Lower leg skin (tissue), 4 donors: ENCODE measurements around the gene EPB41. TPM values are rescaled to one million over a fixed set of nuclear protein-coding genes. Genes with fewer than 3 reads are reported as not detected.

Experiments used
- DNase-seq, 2 donors: peaks; one replicate each; pipeline ENCODE4 v3.0.0-alpha.2; 2019; ENCODE audit warnings: low spot score in 2 of 2
- H3K4me3 ChIP-seq: fragments of 200-600 bp; sonication (generic); 2 replicates; pipeline ENCODE4 v1.5.1; 2017; ENCODE audit warnings: mild to moderate bottlenecking, low read depth; ENCODE audit not compliant: poor library complexity, severe bottlenecking
- CTCF ChIP-seq, 3 donors: fragments of 450-650 bp; IDR thresholded peaks; one replicate each; pipeline ENCODE4 v1.5.1; 2016; ENCODE audit warnings: antibody characterized with exemption in 3 of 3, mild to moderate bottlenecking in 3 of 3, moderate library complexity in 2 of 3
- POLR2A ChIP-seq, 2 donors: fragments of 450-650 bp; IDR thresholded peaks; one replicate each; pipeline ENCODE4 v1.6.1; 2016 to 2017; ENCODE audit warnings: antibody characterized with exemption in 2 of 2, mild to moderate bottlenecking in 1 of 2, moderate library complexity in 1 of 2
- WGBS, 2 donors: methylation state at CpG; one replicate each; pipeline ENCODE4 v1.1.5; 2018; 5-methylcytosine and 5-hydroxymethylcytosine counted together
- intact Hi-C: fragments of 100-400 bp; cut with DNase I; formaldehyde crosslinking; loops from one replicate; pipeline ENCODE4 v1.15.0; 2023; ENCODE audit warnings: low total_unique reads
- total RNA-seq, 4 donors: library from RNA; depleted of rRNA; stranded (reverse); fragments of >200 nt; gene quantifications; one replicate each; pipeline ENCODE4 v1.1.0, GENCODE V29; 2016

EPB41 gene
- total RNA-seq, 4 donors from 2014 or later: 41.1 to 60.2 (median 50.3) TPM

DNA sequence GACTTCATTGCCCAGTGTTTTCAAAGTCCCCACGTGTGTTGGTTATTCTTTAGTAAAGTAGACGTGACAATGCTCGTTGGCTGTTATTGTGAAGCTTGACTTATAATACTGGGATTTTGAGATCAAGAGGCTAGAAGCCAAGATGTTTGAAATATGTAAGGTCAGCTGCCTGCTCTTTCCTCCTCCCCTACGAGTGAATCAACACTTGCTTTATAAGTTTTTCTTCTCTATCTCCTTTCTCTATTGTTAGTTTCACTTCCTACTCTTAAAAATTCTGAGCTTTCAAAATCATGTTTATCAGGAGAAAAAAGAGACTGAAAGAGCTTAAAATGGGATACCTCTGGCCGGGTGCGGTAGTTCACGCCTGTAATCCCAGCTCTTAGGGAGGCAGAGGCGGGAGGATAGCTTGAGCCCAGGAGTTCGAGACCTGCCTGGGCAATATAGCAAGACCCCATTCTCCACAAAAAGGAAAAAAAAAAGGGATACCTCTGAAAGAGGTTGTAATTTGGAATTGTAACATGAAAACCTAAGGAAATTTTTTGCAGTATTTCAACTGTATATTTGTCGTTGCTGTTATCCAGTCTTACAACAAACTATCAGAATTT lies 72.0 kb downstream of the EPB41 start:
- WGBS, 2 donors: 83% methylated on average over 10 of the region's 10 CpGs
- no peak for DNase-seq
- no peak overlapping the region for H3K4me3 ChIP-seq
- TF ChIP-seq POLR2A (IDR thresholded peaks at IDR 0.05) (no peak), CTCF (IDR thresholded peaks at IDR 0.05) (no peak)
- intact Hi-C loops: no loop called here

DNA sequence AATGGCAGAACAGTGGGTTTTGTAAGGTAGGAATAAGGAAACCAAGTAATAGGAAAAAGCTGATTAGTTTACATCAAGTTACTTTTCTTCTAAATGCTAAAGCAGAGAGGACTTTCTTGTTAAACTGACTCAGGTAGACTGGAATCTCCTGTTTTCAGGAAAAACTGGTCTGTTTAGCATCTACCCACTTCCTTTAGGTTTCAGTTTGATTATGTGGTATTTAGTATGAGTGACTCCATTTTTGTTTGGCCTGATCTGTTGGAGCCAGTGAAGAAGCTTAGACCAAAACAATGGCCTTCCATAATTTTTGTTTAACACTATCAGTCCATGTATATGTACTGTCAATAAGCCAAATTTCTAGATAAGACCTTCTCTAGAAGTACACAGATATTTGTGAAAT lies 88.4 kb downstream of the EPB41 start:
- DNase-seq: no peak
- intact Hi-C loops: no loop called here
- no peak for TF ChIP-seq POLR2A (IDR thresholded peaks at IDR 0.05)
- TF ChIP-seq CTCF (IDR thresholded peaks at IDR 0.05): no peak
- no peak overlapping the region for H3K4me3 ChIP-seq

DNA sequence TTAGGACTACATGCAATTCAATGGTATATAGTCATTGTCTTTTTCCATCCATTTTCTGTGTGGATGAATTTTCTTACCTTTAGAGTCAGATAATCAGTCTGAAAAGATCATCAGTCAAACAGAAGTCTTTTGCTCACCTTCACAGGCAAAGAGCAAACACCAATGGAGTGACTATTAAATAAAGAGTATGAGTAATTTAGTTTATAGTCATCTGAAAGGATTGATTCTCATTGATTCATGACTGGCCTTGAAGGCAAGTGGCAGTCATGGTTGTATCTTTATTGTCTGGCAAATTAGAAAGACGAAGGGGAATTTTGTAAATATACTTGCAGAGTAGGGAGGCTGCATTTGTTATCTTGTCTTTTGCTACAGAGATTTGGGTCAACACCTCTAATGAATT lies 89.9 kb downstream of the EPB41 start:
- TF ChIP-seq CTCF (IDR thresholded peaks at IDR 0.05) (no peak), POLR2A (IDR thresholded peaks at IDR 0.05) (no peak)
- intact Hi-C loops: no loop called here
- H3K4me3 ChIP-seq: no peak overlapping the region
- WGBS, 2 donors: 100% methylated on average over 1 of the region's 1 CpG
- no peak for DNase-seq

DNA sequence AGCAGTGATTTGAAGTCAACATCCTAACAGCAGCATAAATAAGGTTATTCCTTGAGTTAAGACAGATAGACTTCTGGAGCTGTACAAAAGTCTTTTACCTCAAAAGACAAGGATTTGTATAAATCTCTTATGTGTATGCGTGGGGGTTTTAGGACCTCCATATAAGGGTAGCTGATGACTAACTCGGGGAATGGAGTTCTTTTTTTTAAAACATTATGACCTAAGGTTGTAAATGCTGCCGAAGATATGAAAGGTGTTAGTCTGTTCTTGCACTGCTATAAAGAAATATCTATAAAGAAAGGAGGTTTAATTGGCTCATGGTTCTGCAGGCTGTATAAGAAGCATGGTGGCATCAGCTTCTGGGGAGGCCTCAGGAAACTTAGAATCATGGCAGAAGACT lies 90.4 kb downstream of the EPB41 start:
- WGBS, 2 donors: 87 to 94% methylated on average over 3 of the region's 3 CpGs
- intact Hi-C loops: no loop called here
- no peak overlapping the region for H3K4me3 ChIP-seq
- no peak for DNase-seq
- TF ChIP-seq POLR2A (IDR thresholded peaks at IDR 0.05) (no peak), CTCF (IDR thresholded peaks at IDR 0.05) (no peak)

- 83 to 86% methylated on average over 3 of the region's 3 CpGs for WGBS, 2 donors
- intact Hi-C loops: no loop called here
- no peak overlapping the region for H3K4me3 ChIP-seq
- no peak for DNase-seq
- no peak for TF ChIP-seq CTCF (IDR thresholded peaks at IDR 0.05)
- no peak for TF ChIP-seq POLR2A (IDR thresholded peaks at IDR 0.05)
These were observed 97.4 kb downstream of the EPB41 start for GRCh38 chr1:29011775-29012174.

DNA sequence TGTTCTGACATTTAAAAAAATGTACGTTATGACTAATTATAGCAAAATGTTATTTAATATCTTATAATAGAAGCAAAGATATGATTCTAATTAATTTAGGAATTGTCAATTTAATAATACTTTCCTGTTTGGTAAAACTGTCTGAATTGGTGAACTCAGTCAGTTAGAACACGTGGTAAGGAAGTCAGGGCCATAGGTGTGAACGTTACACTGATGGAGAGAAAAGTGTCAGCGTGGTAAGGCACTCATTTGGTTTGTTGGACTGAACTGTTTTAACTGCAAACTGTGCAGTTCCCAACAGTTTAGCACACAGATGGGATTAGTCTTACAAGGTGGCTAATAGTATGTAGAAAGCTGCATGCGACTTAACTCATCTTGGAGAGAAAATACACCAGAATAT lies 102.9 kb downstream of the EPB41 start:
- DNase-seq: no peak
- 84 to 88% methylated on average over 5 of the region's 5 CpGs for WGBS, 2 donors
- intact Hi-C loops: no loop called here
- no peak overlapping the region for H3K4me3 ChIP-seq
- TF ChIP-seq POLR2A (IDR thresholded peaks at IDR 0.05) (no peak), CTCF (IDR thresholded peaks at IDR 0.05) (no peak)
